T follicular helper cell (primary cell): ENCODE results near the gene MAJIN.
"Not testable (repeated sequence)": the region's sequence is repeated elsewhere in the genome, so short reads cannot be mapped to it uniquely, and the experiment has no call there.

Source experiments
- DNase-seq: peaks from one replicate; pipeline ENCODE4 v3.0.0-alpha.2; 2020; ENCODE audit warnings: low read depth
- total RNA-seq, 2 experiments: gene quantifications; one replicate each; lab custom pipeline; 2026; lab: John Stamatoyannopoulos, UW

MAJIN gene
- 0.04 to 0.90 reads per million in 2 experiments for total RNA-seq

GRCh38 chr11:64971421-64972233 is at the start of gene MAJIN:
MAJIN (minus strand) TSS chr11:64972108; CDS start chr11:64959405, 12,703 bp downstream.
- DNase-seq = peak; percentile 84

GRCh38 chr11:65021509-65021908 is 49.6 kb upstream of the MAJIN start:
- DNase-seq = no peak

- DNase-seq = no peak
Observed at GRCh38 chr11:65021003-65021402, 49.1 kb upstream of the MAJIN start.

- no peak for DNase-seq
Observed at GRCh38 chr11:65019824-65020223, 47.9 kb upstream of the MAJIN start.

GRCh38 chr11:65017937-65018336 is 46.0 kb upstream of the MAJIN start:
- no peak for DNase-seq

GRCh38 chr11:65016705-65017104 is 44.8 kb upstream of the MAJIN start:
- no peak for DNase-seq

GRCh38 chr11:65014726-65015227 is 42.9 kb upstream of the MAJIN start:
- DNase-seq = no peak

GRCh38 chr11:65013888-65014725 is 42.2 kb upstream of the MAJIN start, which contains the start of gene ARL2:
ARL2 (plus strand) TSS chr11:65014160; CDS start chr11:65014208, 48 bp downstream.
- peak; percentile 73 for DNase-seq

- DNase-seq = peak; percentile 86
Observed at GRCh38 chr11:65013130-65013887, 41.4 kb upstream of the MAJIN start.

GRCh38 chr11:65008873-65009272 is 37.0 kb upstream of the MAJIN start:
- no peak for DNase-seq

GRCh38 chr11:65008016-65008415 is 36.1 kb upstream of the MAJIN start:
- DNase-seq = no peak

GRCh38 chr11:65003968-65004367 is 32.1 kb upstream of the MAJIN start:
- DNase-seq = not testable (repeated sequence)

GRCh38 chr11:65003282-65003681 is 31.4 kb upstream of the MAJIN start:
- no peak for DNase-seq

- DNase-seq = no peak
Observed at GRCh38 chr11:65002706-65003105, 30.8 kb upstream of the MAJIN start.

GRCh38 chr11:64999478-64999877 is 27.6 kb upstream of the MAJIN start:
- DNase-seq = no peak

- no peak for DNase-seq
Observed at GRCh38 chr11:64998690-64999431, 27.0 kb upstream of the MAJIN start.

- no peak for DNase-seq
Observed at GRCh38 chr11:64998141-64998540, 26.2 kb upstream of the MAJIN start.

- no peak for DNase-seq
Observed at GRCh38 chr11:64996710-64997380, 24.9 kb upstream of the MAJIN start, which contains the start of gene BATF2. BATF2 (minus strand) TSS chr11:64996971; CDS start chr11:64996914, 57 bp downstream.

GRCh38 chr11:64996327-64996709 is 24.4 kb upstream of the MAJIN start:
- no peak for DNase-seq

- no peak for DNase-seq
Observed at GRCh38 chr11:64994318-64994717, 22.4 kb upstream of the MAJIN start.
